B cell (primary cell): ENCODE data around the gene LILRB1. TPM values are rescaled to one million over a fixed set of nuclear protein-coding genes. Genes with fewer than 3 reads are reported as not detected.

ENCODE experiments used
- ATAC-seq: fragments of 200-7000 bp; cut with Tn5 transposase; one replicate; pipeline ENCODE4 v1.10.0; 2021; ENCODE audit warnings: low read depth, mild to moderate bottlenecking, moderate number of reproducible peaks, moderate library complexity
- CTCF ChIA-PET: fragments of 350-600 bp; sonication (Branson Sonifier 250); formaldehyde crosslinking; loops from one replicate; lab custom pipeline; 2021; ENCODE audit warnings: antibody characterized with exemption, inconsistent platforms; lab: Charles Lee
- POLR2A ChIA-PET: fragments of 350-600 bp; sonication (Branson Sonifier 250); formaldehyde crosslinking; loops from one replicate; lab custom pipeline; 2021; ENCODE audit warnings: antibody characterized with exemption; lab: Charles Lee
- DNase-seq: peaks from one replicate; pipeline ENCODE4 v3.0.0; 2013
- H2AFZ ChIP-seq: 2 replicates; pipeline ENCODE4 v1.6.1; 2012; ENCODE audit warnings: mild to moderate bottlenecking, low read depth, low read length; ENCODE audit not compliant: insufficient read depth, poor library complexity, severe bottlenecking
- H3K27ac ChIP-seq, 2 donors: 1 replicate in 1 of 2; 2 replicates in 1 of 2; pipeline ENCODE4 v1.5.1; 2012 to 2013; ENCODE audit warnings: low read length in 2 of 2, mild to moderate bottlenecking in 2 of 2, moderate library complexity in 1 of 2
- H3K27me3 ChIP-seq, 4 experiments: fragments of 200-600 bp in 1 of 4; sonication (generic) in 1 of 4; replicated peaks in 1 of 4; 1 replicate in 2 of 4; 2 replicates in 2 of 4; pipeline versions ENCODE4 v1.6.1 to v1.7.0; 2013 to 2016; ENCODE audit warnings: low read length in 3 of 4, mild to moderate bottlenecking in 2 of 4, mixed read lengths in 1 of 4, moderate library complexity in 1 of 4; ENCODE audit not compliant: insufficient read depth in 4 of 4, control insufficient read depth in 3 of 4; ENCODE audit errors: control extremely low read depth in 1 of 4
- H3K36me3 ChIP-seq, 2 experiments: replicated peaks in 1 of 2; 1 replicate in 1 of 2; 2 replicates in 1 of 2; pipeline versions ENCODE4 v1.6.1 to v1.7.1; 2013; ENCODE audit warnings: low read length in 1 of 2; ENCODE audit not compliant: insufficient read depth in 2 of 2, control insufficient read depth in 1 of 2; ENCODE audit errors: control extremely low read depth in 1 of 2, extremely low read depth in 1 of 2
- H3K4me1 ChIP-seq, 2 donors: fragments of 200-600 bp in 1 of 2; sonication (generic) in 1 of 2; 1 replicate in 1 of 2; 2 replicates in 1 of 2; pipeline versions ENCODE4 v1.5.1 to v1.6.1; 2013 to 2017; ENCODE audit warnings: low read length in 2 of 2; ENCODE audit not compliant: control insufficient read depth in 2 of 2, insufficient read depth in 2 of 2
- H3K4me2 ChIP-seq: replicated peaks from 2 replicates; pipeline ENCODE3; 2012; ENCODE audit warnings: mild to moderate bottlenecking, low read depth, low read length; ENCODE audit not compliant: poor library complexity, severe bottlenecking
- H3K4me3 ChIP-seq, 5 experiments: fragments of 200-600 bp in 1 of 5; sonication (generic) in 1 of 5; 1 replicate in 3 of 5; 2 replicates in 2 of 5; pipeline versions ENCODE4 v1.5.1 to v1.7.0; 2011 to 2016; ENCODE audit warnings: low read length in 4 of 5, mild to moderate bottlenecking in 4 of 5, low read depth in 2 of 5, control low read depth in 1 of 5, moderate library complexity in 1 of 5; ENCODE audit not compliant: insufficient read depth in 1 of 5; ENCODE audit errors: control extremely low read depth in 1 of 5, extremely low read depth in 1 of 5
- H3K79me2 ChIP-seq: fragments of 200-600 bp; sonication (generic); one replicate; pipeline ENCODE4 v1.6.0; 2016; ENCODE audit warnings: low read length; ENCODE audit not compliant: control insufficient read depth, insufficient read depth
- H3K9ac ChIP-seq: fragments of 200-600 bp; sonication (generic); 2 replicates; pipeline ENCODE4 v1.6.1; 2017; ENCODE audit warnings: mild to moderate bottlenecking, low read length, moderate library complexity
- H3K9me3 ChIP-seq, 3 donors: one replicate each; pipeline versions ENCODE4 v1.6.1 to v1.7.1; 2013; ENCODE audit warnings: low read length in 2 of 3; ENCODE audit not compliant: control insufficient read depth in 2 of 3, insufficient read depth in 1 of 3; ENCODE audit errors: control extremely low read depth in 1 of 3
- H4K20me1 ChIP-seq: 2 replicates; pipeline ENCODE4 v1.6.0; 2012; ENCODE audit warnings: mild to moderate bottlenecking, low read length; ENCODE audit not compliant: insufficient read depth, control insufficient read depth, poor library complexity, severe bottlenecking
- H3K27ac Mint-ChIP-seq: one replicate; pipeline ENCODE4 v1.8.0; 2021; ENCODE audit warnings: mixed read lengths
- H3K27me3 Mint-ChIP-seq: one replicate; pipeline ENCODE4 v1.8.0; 2021; ENCODE audit warnings: mixed read lengths
- H3K4me1 Mint-ChIP-seq: one replicate; pipeline ENCODE4 v1.8.0; 2021; ENCODE audit warnings: mixed read lengths
- H3K4me3 Mint-ChIP-seq: one replicate; pipeline ENCODE4 v1.8.0; 2021; ENCODE audit warnings: mixed read lengths
- H3K9me3 Mint-ChIP-seq: one replicate; pipeline ENCODE4 v1.8.0; 2022; ENCODE audit warnings: mixed read lengths; ENCODE audit not compliant: insufficient read depth
- CTCF ChIP-seq: fragments of 200-600 bp; IDR thresholded peaks from one replicate; pipeline ENCODE4 v1.8.0; 2022; ENCODE audit warnings: antibody characterized with exemption, mild to moderate bottlenecking
- EZH2 ChIP-seq: IDR thresholded peaks from 2 replicates; pipeline ENCODE4 v1.6.1; 2012; ENCODE audit warnings: borderline replicate concordance, low read depth, mild to moderate bottlenecking, moderate library complexity, low read length; ENCODE audit not compliant: insufficient read depth, poor library complexity, severe bottlenecking
- WGBS: methylation state at CpG from one replicate; pipeline ENCODE4 v1.1.5; 2013; ENCODE audit warnings: missing lambda C conversion rate; ENCODE audit not compliant: insufficient coverage; 5-methylcytosine and 5-hydroxymethylcytosine counted together
- intact Hi-C: fragments of 100-400 bp; cut with micrococcal nuclease; formaldehyde crosslinking; loops from one replicate; pipeline ENCODE4 v1.10.0; 2022
- polyA plus RNA-seq: library from polyadenylated mRNA; depleted of rRNA; stranded (reverse); fragments of >200 nt; gene quantifications from 2 replicates; pipeline ENCODE4 v1.2.3, GENCODE V29; 2012
- total RNA-seq, 2 donors: library from RNA; stranded (reverse); fragments of 120-200 nt in 1 of 2; gene quantifications; 1 replicate in 1 of 2; 2 replicates in 1 of 2; pipeline versions ENCODE4 v1.2.3 to v1.2.4, GENCODE V29; 2013 to 2022

Gene LILRB1
- total and polyA plus RNA-seq, 2 donors (not counting 1 experiment from before 2014, with no cell fraction given) = 138 to 170 TPM

GRCh38 chr19:54648129-54648528 is 17.8 kb downstream of the LILRB1 start:
- peaks cover 4% of the 10 kb centered on the region for H3K4me1 Mint-ChIP-seq
- no peak overlapping the region for H3K4me2 ChIP-seq
- no peaks in the 10 kb centered on the region for H3K27me3 ChIP-seq
- H3K27ac Mint-ChIP-seq = no peak overlapping the region
- no peaks in the 10 kb centered on the region for H3K36me3 ChIP-seq
- TF ChIP-seq CTCF (no peak), EZH2 (no peak)
- H4K20me1 ChIP-seq = no peaks in the 10 kb centered on the region
- H3K9me3 ChIP-seq = peaks cover 0 to 3% (median 0%) of the 10 kb centered on the region in 3 donors
- ChIA-PET POLR2A (no interaction called here), CTCF (interaction anchor here (0.8 to 2.3 kb wide), 6 partner anchors 9 to 169 kb away, joined by 3 to 12 read pairs (median 5); no protein-coding TSS in a partner anchor)
- WGBS = 66% methylated on average over 3 of the region's 4 CpGs
- DNase-seq (no peak), ATAC-seq (no peak)
- peaks cover 4% of the 10 kb centered on the region in 2 donors for H3K4me1 ChIP-seq
- H3K9me3 Mint-ChIP-seq = no peaks in the 10 kb centered on the region
- H3K27me3 Mint-ChIP-seq = peaks cover under 1% of the 10 kb centered on the region
- no peaks in the 10 kb centered on the region for H3K79me2 ChIP-seq
- H3K9ac ChIP-seq = no peak overlapping the region
- H3K4me3 ChIP-seq = no peak overlapping the region
- H3K27ac ChIP-seq = no peak overlapping the region
- no peak overlapping the region for H3K4me3 Mint-ChIP-seq
- H2AFZ ChIP-seq = no peak overlapping the region
- intact Hi-C loops = no loop called here

GRCh38 chr19:54650108-54650655 is 19.9 kb downstream of the LILRB1 start:
- Mint-ChIP-seq H3K27me3 (no peaks in the 10 kb centered on the region), H3K4me1 (peaks cover 7% of the 10 kb centered on the region), H3K4me3 (no peak overlapping the region), H3K9me3 (no peaks in the 10 kb centered on the region), H3K27ac (no peak overlapping the region)
- H3K9ac ChIP-seq = no peak overlapping the region
- no peak overlapping the region for H3K4me2 ChIP-seq
- no peaks in the 10 kb centered on the region for H3K27me3 ChIP-seq
- H3K27ac ChIP-seq = no peak overlapping the region
- H3K4me1 ChIP-seq = peaks cover 3% of the 10 kb centered on the region in 2 donors
- TF ChIP-seq EZH2 (no peak), CTCF (no peak)
- no peaks in the 10 kb centered on the region for H4K20me1 ChIP-seq
- H3K4me3 ChIP-seq = no peak overlapping the region
- WGBS = 100% methylated on average over 3 of the region's 6 CpGs
- ATAC-seq (no peak), DNase-seq (no peak)
- no peak overlapping the region for H2AFZ ChIP-seq
- ChIA-PET POLR2A (interaction anchor here (0.9 kb wide), 1 partner anchor 33 kb away, joined by 4 read pairs; no protein-coding TSS in a partner anchor), CTCF (interaction anchor here (0.6 to 3.9 kb wide), 7 partner anchors 11 to 526 kb away, joined by 3 to 41 read pairs (median 4); no protein-coding TSS in a partner anchor)
- H3K9me3 ChIP-seq = no peaks in the 10 kb centered on the region
- no peaks in the 10 kb centered on the region for H3K36me3 ChIP-seq
- intact Hi-C loops = loop anchor here (5.0 kb wide), 1 partner anchor 33 kb away; no protein-coding TSS in a partner anchor
- no peaks in the 10 kb centered on the region for H3K79me2 ChIP-seq
